Panc1 (cell line): ENCODE results near the gene RGS6.

Source experiments
- POLR2AphosphoS5 ChIP-seq: IDR thresholded peaks from 2 replicates; pipeline ENCODE4 v1.6.1; 2012; ENCODE audit warnings: mild to moderate bottlenecking, low read depth, low read length, moderate library complexity
- TCF7L2 ChIP-seq: IDR thresholded peaks from 2 replicates; pipeline ENCODE4 v1.6.1; 2011; ENCODE audit warnings: mild to moderate bottlenecking, low read depth, low read length, inconsistent platforms
- TF ChIP-seq, protein P1 (sequence below): fragments of 450-650 bp; IDR thresholded peaks from 2 replicates; pipeline ENCODE4 v1.5.1; 2017; ENCODE audit warnings: mild to moderate bottlenecking

DNA sequence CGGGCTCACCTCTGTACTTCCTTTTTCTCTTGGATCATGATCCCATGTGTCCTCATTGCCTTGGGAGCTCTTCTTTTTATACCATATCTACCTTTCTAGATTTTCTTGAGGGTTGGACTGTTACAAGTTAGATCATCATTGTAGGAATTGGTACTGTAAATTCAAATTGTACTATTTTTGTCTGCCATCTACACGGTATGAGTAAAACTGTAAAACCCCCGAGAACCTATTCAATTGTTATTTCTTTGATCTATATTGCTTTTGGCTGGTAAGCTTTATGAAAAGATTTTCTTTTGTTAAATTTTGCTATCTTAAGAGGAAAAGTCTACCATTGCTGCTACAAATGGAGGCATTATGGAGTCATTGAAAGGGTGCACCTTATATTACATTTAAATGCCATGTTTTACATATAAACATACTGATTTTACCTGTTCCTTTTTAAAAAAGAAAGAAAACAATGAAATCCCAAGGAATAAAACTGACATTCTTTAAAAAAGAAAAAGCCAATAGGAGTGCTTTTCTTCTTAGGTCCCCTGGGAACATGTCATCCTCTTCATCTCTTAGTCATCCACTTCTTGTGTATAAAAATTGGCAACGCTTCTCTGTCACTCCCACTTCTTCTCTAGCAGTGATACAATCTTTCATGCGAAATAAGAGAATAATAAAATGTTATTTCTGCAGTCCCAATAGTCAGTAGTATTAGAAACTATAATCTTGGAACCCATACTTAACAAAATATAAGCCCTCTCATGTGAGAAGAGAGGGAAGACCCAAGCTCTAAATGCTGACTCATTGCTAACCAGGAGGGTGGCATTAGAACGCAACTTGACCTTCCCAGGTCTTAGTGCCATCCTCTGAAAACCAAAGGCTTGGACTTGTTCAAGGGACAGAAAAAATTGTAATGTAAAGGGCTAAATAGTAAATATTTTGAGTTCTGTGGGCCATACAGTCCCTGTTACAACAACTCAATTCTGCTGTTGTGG is 20.4 kb downstream of the RGS6 start:
- no peak for TF ChIP-seq POLR2AphosphoS5
- TF ChIP-seq, protein P1, sequence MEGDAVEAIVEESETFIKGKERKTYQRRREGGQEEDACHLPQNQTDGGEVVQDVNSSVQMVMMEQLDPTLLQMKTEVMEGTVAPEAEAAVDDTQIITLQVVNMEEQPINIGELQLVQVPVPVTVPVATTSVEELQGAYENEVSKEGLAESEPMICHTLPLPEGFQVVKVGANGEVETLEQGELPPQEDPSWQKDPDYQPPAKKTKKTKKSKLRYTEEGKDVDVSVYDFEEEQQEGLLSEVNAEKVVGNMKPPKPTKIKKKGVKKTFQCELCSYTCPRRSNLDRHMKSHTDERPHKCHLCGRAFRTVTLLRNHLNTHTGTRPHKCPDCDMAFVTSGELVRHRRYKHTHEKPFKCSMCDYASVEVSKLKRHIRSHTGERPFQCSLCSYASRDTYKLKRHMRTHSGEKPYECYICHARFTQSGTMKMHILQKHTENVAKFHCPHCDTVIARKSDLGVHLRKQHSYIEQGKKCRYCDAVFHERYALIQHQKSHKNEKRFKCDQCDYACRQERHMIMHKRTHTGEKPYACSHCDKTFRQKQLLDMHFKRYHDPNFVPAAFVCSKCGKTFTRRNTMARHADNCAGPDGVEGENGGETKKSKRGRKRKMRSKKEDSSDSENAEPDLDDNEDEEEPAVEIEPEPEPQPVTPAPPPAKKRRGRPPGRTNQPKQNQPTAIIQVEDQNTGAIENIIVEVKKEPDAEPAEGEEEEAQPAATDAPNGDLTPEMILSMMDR, result no peak
- TF ChIP-seq TCF7L2, result no peak
